Osteoblast (primary cell): ENCODE measurements around the gene ZDHHC14. TPM values are rescaled to one million over a fixed set of nuclear protein-coding genes. Genes with fewer than 3 reads are reported as not detected.

Experiments
- DNase-seq: peaks from one replicate; pipeline ENCODE4 v3.0.0; 2011; ENCODE audit warnings: low spot score, mixed read lengths; ENCODE audit not compliant: insufficient read length; ENCODE audit errors: missing footprints
- H2AFZ ChIP-seq: 2 replicates; pipeline ENCODE4 v1.6.0; 2011; ENCODE audit warnings: mild to moderate bottlenecking, low read length
- H3K27ac ChIP-seq: 2 replicates; pipeline ENCODE4 v1.5.1; 2011; ENCODE audit warnings: mild to moderate bottlenecking, low read depth, low read length, moderate library complexity
- H3K27me3 ChIP-seq: 2 replicates; pipeline ENCODE4 v1.6.0; 2012; ENCODE audit warnings: mild to moderate bottlenecking, control low read depth, inconsistent platforms, low read length, moderate library complexity; ENCODE audit not compliant: insufficient read depth
- H3K36me3 ChIP-seq: 2 replicates; pipeline ENCODE4 v1.5.1; 2011; ENCODE audit warnings: mild to moderate bottlenecking, low read length, control low read depth, moderate library complexity; ENCODE audit not compliant: insufficient read depth
- H3K4me1 ChIP-seq: 2 replicates; pipeline ENCODE4 v1.5.1; 2011; ENCODE audit warnings: mild to moderate bottlenecking, low read length, control low read depth, moderate library complexity; ENCODE audit not compliant: insufficient read depth
- H3K4me2 ChIP-seq: 2 replicates; pipeline ENCODE4 v1.6.0; 2011; ENCODE audit warnings: mild to moderate bottlenecking, low read length; ENCODE audit not compliant: insufficient read depth
- H3K4me3 ChIP-seq: fragments of 200-600 bp; sonication (generic); 3 replicates; pipeline ENCODE4 v1.5.1; 2012; ENCODE audit warnings: mild to moderate bottlenecking, low read length, inconsistent platforms; ENCODE audit not compliant: insufficient read depth
- H3K79me2 ChIP-seq: 2 replicates; pipeline ENCODE4 v1.6.0; 2012; ENCODE audit warnings: mild to moderate bottlenecking, low read length, control low read depth, inconsistent platforms; ENCODE audit not compliant: insufficient read depth
- H3K9me3 ChIP-seq: 2 replicates; pipeline ENCODE4 v1.5.1; 2011; ENCODE audit warnings: low read depth, low read length, control low read depth
- H4K20me1 ChIP-seq: 2 replicates; pipeline ENCODE4 v1.6.0; 2012; ENCODE audit warnings: mild to moderate bottlenecking, low read length, control low read depth; ENCODE audit not compliant: insufficient read depth
- total RNA-seq: library from RNA; depleted of rRNA; stranded (reverse); fragments of >200 nt; gene quantifications from 2 replicates; pipeline ENCODE4 v1.2.3, GENCODE V29; 2012
- TF ChIP-seq, protein P1 (sequence below): IDR thresholded peaks from 2 replicates; pipeline ENCODE4 v1.5.1; 2011; ENCODE audit warnings: mild to moderate bottlenecking, low read depth, low read length, moderate library complexity; ENCODE audit errors: extremely low read depth

Gene ZDHHC14
- total RNA-seq, 1 donor: 1.4 TPM

DNA sequence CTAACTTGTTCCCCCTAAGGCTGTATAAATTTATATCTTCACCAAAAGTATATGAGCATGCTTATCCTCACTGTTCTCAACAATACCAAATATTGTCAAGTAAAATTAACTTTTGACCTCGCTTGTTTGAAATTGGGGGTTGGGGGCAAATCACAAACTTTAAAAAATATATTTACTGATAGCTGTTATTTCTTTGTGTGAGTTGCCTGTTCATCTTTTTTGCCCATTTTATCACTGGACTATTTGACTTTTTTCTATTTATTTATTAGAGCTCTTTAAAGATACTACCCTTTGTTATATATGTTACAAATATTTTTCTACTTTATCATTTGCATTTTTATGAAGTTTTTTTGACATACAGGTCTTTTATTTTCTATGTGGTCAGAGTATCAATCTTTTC is 187.7 kb downstream of the ZDHHC14 start:
- Histone ChIP-seq H3K36me3 (no peaks in the 10 kb centered on the region), H3K4me1 (no peaks in the 10 kb centered on the region), H3K27me3 (no peaks in the 10 kb centered on the region), H3K27ac (no peak overlapping the region), H2AFZ (no peak overlapping the region), H3K9me3 (no peaks in the 10 kb centered on the region), H3K79me2 (no peaks in the 10 kb centered on the region), H4K20me1 (no peaks in the 10 kb centered on the region), H3K4me3 (no peak overlapping the region), H3K4me2 (no peak overlapping the region)
- DNase-seq: no peak
- TF ChIP-seq, protein P1, sequence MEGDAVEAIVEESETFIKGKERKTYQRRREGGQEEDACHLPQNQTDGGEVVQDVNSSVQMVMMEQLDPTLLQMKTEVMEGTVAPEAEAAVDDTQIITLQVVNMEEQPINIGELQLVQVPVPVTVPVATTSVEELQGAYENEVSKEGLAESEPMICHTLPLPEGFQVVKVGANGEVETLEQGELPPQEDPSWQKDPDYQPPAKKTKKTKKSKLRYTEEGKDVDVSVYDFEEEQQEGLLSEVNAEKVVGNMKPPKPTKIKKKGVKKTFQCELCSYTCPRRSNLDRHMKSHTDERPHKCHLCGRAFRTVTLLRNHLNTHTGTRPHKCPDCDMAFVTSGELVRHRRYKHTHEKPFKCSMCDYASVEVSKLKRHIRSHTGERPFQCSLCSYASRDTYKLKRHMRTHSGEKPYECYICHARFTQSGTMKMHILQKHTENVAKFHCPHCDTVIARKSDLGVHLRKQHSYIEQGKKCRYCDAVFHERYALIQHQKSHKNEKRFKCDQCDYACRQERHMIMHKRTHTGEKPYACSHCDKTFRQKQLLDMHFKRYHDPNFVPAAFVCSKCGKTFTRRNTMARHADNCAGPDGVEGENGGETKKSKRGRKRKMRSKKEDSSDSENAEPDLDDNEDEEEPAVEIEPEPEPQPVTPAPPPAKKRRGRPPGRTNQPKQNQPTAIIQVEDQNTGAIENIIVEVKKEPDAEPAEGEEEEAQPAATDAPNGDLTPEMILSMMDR: no peak

DNA sequence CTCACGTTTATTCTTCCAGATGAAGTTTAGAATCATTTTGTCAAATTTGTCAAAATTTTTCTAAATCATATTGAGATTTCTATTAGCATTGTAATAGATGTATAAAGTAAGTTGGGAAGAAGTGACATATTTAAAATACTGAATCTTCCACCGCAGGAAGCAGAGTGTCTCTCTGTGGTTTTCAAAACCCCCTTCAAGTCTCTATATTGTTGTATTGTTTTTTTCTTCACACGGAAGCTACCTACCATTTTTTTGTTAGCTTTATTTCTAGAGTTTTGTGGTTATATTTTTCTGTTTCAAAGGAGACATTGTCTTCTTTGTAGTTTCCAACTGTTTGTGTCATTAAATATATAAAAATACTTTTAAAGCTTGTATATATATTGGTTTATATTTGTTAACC is 188.6 kb downstream of the ZDHHC14 start:
- no peaks in the 10 kb centered on the region for H3K4me1 ChIP-seq
- H3K27ac ChIP-seq: no peak overlapping the region
- no peak overlapping the region for H2AFZ ChIP-seq
- H3K27me3 ChIP-seq: no peaks in the 10 kb centered on the region
- no peaks in the 10 kb centered on the region for H3K36me3 ChIP-seq
- H3K4me3 ChIP-seq: no peak overlapping the region
- TF ChIP-seq, protein P1: no peak
- H3K4me2 ChIP-seq: no peak overlapping the region
- no peaks in the 10 kb centered on the region for H3K9me3 ChIP-seq
- no peak for DNase-seq
- H3K79me2 ChIP-seq: no peaks in the 10 kb centered on the region
- H4K20me1 ChIP-seq: no peaks in the 10 kb centered on the region

DNA sequence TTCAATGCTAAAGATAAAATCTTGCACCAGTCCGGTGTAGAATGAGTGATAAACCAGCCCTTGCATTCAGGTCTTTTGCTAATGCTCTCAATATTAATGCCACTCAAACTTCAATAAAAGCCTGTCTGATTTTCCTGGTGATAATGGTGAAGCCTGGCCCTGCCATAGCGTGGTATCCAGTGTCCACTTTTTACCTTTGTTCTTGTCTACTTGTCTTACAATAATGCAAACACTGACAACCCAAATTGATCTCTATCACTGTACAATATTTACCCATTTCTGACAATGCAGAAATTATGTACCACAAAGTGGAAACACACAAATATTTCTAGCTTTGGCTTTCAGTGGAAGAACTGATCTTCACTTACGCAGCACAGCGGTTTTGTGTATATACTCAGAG is 189.1 kb downstream of the ZDHHC14 start:
- no peaks in the 10 kb centered on the region for H3K36me3 ChIP-seq
- H3K79me2 ChIP-seq: no peaks in the 10 kb centered on the region
- no peak overlapping the region for H3K27ac ChIP-seq
- H3K27me3 ChIP-seq: no peaks in the 10 kb centered on the region
- no peaks in the 10 kb centered on the region for H4K20me1 ChIP-seq
- H2AFZ ChIP-seq: no peak overlapping the region
- no peaks in the 10 kb centered on the region for H3K9me3 ChIP-seq
- TF ChIP-seq, protein P1: no peak
- no peaks in the 10 kb centered on the region for H3K4me1 ChIP-seq
- DNase-seq: no peak
- H3K4me3 ChIP-seq: no peak overlapping the region
- no peak overlapping the region for H3K4me2 ChIP-seq

DNA sequence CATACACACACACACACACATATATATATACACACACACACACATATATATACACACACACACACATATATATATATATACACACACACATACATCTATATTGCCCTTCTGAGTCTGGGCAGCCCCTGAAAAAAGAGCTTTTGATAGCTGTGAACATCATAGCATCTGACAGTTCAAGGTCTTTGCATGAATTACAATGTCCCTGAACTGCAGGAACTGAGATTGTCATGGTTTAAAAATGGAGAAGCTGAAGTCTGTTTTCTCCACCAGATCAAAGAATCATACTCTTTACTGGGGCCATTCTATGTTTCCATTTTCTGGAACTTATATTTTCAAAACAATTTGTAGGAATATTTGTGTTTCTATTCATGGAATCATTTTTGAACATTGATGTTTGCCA is 189.8 kb downstream of the ZDHHC14 start:
- Histone ChIP-seq H3K4me1 (no peaks in the 10 kb centered on the region), H3K4me3 (no peak overlapping the region)
- TF ChIP-seq, protein P1: no peak

More for the DNA sequence above, 189.8 kb downstream of the ZDHHC14 start:
- Histone ChIP-seq H4K20me1 (no peaks in the 10 kb centered on the region), H3K36me3 (no peaks in the 10 kb centered on the region), H3K4me2 (no peak overlapping the region), H3K9me3 (no peaks in the 10 kb centered on the region), H3K27me3 (no peaks in the 10 kb centered on the region), H3K27ac (no peak overlapping the region), H2AFZ (no peak overlapping the region), H3K79me2 (no peaks in the 10 kb centered on the region)
- DNase-seq: no peak
